HT-29 (cell line): ENCODE measurements around the gene DAAM1. TPM values are rescaled to one million over a fixed set of nuclear protein-coding genes. Genes with fewer than 3 reads are reported as not detected.
A peak's percentile ranks its signal among the peaks of the same experiment; 100 is the strongest.

Experiments
- DNase-seq: peaks from one replicate; pipeline ENCODE4 v3.0.0-alpha.2; 2015; ENCODE audit warnings: low spot score
- total RNA-seq: library from RNA; depleted of rRNA; stranded (reverse); fragments of >200 nt; shearing (Covaris generic); gene quantifications from 2 replicates; pipeline ENCODE4 v1.2.3, GENCODE V29; 2014

Gene DAAM1
- total RNA-seq, 1 experiment from 2014 or later: 2.6 TPM

DNA sequence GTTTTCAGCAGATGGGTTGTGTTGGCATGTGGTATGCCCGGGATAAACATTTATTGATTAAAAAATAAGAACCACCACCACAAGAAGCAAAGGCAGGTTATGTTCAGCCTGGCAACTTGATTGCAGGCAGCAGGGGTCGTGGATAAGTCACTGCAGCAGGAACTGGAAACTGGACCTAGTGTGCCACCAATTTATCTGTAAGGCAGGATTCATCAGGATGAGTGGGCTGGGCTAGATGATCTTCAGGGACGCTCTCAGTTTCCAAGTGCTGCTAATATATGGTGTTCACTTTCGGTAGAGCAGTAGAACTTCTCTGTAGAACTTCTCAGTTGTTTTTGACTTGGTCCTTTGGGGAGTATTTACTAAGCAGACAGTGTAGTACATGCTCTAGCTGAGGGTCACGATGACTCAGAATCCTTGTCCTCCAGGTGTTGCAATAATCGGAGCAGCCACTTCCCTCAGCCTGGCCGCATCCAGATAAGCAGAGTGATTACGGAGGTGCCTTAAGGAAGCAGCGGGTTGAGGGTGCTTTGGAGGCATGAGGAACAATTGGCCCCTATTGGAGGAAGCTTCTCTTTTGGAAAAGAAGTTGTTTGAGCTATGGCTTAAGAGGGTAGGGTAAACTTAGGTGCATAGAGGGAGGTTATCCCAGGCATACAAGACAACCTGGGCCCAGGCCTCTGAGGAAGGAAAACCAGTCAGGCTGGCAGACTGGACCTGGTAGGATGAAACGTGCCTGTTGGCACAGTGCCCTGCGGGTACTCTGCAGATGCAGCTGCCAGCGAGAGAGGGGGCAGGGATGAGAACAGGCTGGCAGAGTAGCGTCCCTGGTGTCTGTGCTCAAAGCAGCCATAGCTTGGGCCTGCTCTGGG is 172.7 kb downstream of the DAAM1 start:
- peak; percentile 85 for DNase-seq

DNA sequence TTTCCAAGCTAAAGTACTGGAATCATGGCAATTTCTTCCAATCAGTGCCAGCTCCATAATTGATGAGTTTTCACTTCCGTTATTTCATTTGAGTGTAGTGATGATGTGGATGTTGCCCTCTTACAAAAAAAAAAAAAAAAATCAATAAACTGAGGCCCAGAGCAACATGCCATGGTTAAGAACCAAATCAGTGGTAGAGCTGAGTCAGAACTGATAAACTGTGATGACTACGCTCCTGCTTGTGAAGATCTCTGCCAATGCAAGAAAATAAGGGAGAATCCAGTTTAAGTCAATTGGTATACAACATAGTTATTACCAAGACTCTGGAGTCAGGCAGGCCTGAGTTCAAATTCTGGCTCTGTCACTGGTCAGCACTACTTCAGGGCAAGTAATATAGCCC is 174.0 kb downstream of the DAAM1 start:
- no peak for DNase-seq

DNA sequence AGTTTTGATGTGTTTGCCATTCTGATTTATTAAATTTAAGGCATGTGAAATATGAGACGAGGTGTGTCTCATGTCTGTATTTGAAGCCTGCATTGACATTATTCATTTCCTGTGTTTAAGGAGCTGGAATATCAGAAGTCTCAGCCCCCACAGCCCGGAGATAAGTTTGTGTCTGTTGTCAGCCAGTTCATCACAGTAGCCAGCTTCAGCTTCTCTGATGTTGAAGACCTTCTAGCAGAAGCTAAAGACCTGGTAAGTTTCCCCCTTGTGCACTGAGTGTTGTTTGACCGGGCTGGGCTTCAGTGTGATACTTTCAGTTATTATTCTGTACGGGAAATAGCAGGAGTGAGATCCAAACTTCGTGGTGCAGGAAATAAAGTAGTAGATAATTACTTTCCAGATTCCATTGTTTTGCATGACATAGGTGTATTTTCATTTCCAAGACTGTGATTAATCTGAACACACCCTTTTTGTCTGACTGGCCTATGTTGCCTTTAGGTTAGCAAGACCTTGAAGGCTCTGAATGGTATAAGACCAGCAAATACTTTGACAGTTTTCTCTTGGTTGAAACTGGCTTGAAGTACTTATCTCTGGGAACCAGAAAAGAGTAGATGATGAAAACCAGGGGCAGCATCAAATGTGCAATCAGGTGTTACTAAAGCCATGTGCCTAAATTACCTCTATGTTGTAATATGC is 175.2 kb downstream of the DAAM1 start:
- no peak for DNase-seq

DNA sequence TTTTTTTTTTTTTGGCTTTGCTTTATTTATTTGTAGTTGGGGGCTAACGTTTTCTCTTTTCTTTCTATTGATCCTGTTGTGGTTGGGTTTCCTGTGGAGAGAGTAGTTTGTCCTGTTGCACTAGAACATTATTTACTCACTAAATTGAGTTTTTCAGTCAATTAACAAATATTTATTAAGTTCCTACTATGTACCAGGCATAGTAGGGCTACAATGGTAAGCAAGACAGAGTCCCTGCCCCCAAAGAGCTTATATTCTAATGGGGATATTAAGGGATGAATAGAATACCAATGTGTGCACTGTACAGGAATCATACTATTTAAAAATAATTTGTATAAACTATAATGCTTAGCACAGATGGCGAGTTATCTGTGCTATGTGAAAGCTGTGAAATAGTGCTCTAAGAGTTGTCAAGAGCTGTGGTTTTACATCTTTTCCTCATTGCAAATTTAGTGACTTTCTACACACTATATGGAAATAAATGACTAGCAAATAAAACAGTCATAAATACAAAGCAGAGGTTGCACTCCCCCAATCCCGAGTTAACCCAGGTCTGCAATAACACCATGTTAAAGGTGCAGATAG is 181.8 kb downstream of the DAAM1 start:
- DNase-seq: no peak

DNA sequence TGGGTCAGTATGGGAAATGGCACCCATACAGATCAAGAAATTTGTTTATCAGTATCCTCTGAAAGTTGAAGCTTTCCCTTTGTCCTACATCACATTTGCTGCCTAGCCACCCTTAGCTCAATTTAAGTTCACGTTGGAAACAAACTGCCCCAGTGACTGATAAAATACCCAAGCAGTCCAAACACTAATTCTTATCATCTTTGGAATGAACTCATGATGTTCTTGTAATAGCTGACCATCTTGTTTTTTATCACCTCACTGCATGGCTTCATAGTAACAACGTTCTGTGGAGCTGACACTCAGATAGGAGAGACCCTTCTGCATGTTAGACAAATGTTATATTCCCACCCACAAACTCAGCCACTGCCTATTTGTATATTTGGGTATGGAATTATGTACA is 183.3 kb downstream of the DAAM1 start:
- no peak for DNase-seq

DNA sequence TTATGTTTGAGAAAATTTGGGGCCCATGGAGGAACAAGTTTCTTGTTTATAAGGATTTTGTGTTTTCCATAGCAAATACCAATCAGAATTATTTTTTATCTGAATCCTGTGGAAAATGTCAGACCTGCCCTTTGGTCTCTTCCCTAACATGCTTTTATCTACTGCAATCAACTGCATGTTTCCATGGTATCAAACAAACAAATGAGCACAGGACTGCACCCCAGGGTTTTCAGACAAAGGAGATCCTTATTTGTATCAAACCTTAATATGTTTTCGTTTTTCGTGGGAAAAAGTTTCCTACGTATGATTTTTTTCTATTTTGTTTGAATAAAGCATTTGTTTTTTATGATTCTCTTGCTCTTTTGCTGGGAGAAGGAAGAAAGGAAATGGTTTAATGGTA is 185.6 kb downstream of the DAAM1 start:
- DNase-seq: peak; percentile 47

DNA sequence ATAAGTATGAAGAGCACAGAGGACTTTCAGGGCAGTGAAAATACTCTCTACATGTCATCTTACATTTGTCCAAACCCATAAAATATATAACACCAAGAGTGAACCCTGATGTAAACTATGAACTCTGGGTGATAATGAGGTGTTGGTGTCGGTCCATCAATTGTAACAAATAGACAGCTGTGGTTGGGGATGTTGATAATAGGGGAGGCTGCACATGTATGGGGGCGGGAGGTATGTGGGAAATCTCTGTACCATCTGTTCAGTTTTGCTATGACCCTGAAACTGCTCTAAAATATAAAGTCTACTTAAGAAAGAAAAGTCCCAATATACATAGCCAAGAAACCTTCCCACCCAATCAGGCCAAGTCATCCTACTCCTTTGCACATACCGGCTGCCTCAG is 188.2 kb downstream of the DAAM1 start:
- no peak for DNase-seq

DNA sequence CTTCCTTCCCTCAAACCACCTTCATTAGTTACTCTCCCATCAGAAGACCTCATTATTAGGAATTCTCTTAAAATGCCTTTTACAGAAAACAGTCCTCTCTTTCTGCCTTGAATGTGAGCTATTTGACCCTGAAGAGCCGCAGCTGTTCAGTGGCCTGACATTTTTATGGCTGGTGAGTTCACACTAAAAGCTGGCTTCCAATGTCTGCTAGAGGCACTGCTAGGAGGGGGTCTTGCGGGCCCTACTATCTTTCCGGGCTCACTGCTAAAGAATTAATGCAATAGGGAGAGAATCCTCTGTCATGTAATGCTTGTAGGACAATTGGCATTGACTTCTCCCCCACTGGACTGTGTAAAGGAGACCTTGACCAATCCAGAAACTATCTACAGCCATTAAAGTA is 189.0 kb downstream of the DAAM1 start:
- no peak for DNase-seq

DNA sequence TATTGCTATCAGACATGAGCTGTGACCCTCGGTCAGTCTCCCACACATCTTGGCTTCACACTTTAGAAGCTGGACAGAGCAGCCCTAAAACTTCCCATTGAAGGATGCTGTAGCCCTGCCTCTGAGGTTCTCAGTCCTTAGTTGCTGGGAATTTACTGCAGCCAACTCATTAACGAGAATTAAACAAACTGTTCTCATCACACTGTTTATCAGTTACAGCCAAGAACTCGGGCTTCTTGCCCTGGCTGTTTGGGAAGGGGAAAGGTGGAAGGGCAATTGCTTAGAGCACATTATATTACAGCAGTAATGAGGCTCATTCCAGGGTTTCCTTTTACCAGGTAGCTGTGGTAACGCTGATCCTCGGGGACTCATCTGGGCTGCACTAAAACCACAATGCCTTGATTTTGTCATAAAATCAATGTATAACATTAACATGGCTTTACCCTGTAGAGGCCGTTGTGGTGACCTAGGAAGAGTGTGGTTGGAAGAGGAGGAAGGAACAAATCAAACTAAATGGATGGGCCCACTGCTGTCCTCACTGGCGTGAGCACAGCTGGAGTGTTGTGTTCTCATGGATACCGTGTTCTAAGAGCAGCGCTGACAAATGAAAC is 189.6 kb downstream of the DAAM1 start:
- no peak for DNase-seq

DNA sequence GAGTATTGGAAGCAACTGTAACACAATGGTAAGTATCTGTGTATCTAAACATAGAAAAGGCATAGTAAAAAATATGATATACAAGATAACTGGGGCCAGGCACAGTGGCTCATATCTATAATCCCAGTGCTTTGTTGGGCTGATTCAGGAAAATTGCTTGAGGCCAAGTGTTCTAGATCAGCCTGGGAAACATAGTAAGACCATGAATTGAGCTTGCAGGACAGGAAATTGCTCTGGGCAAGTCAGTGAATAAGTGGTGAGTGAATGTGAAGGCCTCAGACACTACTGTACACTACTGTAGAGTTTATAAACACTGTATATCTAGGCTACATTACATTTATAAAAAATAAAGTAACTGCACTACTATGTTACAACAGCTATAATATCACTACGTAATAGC is 201.5 kb downstream of the DAAM1 start:
- no peak for DNase-seq

DNA sequence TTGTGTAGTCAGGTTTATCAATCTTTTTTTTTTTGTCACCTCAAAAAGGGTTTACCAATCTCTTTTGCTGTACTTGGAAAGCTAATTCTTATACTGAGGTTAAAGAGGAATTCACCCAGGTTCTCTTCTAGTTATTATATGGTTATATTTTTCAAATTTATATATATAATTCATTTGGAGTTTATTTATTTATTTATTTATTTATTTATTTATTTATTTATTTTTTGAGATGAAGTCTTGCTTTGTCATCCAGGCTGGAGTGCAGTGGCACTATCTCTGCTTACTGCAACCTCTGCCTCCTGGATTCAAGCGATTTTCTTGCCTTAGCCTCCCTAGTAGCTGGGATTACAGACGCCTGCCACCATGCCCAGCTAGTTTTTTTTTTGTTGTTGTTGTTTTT is 202.9 kb downstream of the DAAM1 start:
- no peak for DNase-seq

DNA sequence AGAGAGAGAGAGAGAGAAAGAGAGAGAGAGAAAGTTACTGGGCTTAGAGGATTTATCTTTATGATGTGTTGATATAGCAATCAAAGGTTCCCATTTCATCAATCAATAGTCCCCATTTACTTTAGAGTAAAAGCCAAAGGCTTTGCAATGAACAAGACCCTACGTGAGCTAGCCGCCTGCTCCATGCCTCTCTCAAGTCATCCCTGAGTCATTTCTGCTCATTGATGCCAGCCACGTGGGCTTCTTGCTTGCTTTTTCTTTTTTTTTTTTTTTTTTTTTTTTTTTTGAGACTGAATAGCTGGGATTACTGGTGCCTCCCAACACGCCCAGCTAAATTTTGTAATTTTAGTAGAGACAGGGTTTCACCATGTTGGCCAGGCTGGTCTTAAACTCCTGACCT is 205.8 kb downstream of the DAAM1 start:
- no peak for DNase-seq

DNA sequence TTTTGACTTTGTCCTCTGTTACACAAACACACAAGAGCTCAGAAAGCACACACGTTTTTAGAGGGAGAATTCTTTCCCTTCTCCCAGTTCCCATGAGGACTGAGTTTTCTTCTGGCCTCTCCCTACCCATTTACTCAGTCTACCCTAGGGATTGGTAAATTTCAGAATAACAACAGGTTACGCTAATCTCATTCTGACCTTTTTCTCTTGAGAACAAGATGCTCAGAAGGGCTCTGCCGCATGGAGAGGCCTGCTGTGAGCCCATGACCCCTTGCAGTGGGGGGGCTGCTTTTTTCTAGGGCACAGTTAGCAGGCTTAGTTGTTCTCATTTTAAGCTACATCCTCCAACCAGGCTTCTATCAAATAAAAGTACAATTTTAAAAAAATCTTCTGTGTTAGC is 207.2 kb downstream of the DAAM1 start:
- no peak for DNase-seq

DNA sequence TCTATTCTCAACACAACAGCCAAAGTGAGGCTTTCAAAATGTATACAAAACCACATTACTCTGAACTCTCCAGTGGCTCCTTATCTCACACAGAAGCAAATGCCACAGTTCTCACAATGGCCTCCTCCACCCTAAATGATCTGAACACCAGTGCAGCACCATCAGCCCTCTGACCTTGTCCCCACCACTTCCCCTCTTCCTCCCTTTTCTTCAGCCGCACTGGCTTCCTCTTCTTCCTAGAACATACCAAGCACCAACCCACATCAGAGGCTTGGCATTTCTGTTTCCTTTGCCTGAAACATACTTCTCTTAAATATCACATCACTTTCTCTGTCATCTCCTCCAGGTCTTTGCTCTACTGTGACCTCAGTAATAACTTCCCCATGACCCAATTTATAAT is 210.4 kb downstream of the DAAM1 start:
- DNase-seq: no peak

DNA sequence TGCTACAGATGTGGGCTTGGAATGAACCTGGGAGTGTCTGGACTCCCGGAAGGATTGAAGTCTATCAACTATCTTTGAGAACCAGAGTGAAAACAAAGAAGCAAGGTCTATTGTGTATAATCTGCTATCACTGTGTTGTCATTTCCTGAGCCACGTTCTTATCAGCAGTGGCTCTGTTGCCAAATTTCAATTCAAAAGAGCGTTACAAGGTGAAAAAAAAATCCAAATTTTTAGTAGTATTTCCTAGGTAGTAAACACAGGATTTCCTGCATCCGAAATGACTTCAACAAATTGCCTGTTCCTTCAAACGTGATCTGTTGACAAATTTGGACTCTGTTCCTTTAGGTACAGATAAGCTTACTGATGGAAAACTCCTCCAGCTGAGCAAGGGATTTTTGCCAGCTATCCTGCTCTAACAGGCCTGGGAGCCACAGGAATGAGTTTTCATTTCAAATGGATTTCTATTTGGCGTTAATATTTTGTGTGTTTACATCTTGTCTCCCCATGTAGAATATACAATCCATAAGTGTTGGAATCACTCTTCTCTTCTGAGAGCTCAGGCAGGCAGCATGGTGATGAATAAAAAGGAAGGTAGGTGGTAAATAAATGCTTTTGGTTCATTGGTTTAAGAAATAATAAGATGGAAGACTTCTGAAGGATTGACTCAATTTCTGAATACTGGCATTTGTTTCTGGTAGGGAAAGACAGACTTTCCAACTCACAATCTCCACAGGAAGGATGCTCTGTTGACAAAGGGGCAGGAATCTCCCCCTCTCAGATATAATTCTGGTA is 218.2 kb downstream of the DAAM1 start:
- DNase-seq: no peak

DNA sequence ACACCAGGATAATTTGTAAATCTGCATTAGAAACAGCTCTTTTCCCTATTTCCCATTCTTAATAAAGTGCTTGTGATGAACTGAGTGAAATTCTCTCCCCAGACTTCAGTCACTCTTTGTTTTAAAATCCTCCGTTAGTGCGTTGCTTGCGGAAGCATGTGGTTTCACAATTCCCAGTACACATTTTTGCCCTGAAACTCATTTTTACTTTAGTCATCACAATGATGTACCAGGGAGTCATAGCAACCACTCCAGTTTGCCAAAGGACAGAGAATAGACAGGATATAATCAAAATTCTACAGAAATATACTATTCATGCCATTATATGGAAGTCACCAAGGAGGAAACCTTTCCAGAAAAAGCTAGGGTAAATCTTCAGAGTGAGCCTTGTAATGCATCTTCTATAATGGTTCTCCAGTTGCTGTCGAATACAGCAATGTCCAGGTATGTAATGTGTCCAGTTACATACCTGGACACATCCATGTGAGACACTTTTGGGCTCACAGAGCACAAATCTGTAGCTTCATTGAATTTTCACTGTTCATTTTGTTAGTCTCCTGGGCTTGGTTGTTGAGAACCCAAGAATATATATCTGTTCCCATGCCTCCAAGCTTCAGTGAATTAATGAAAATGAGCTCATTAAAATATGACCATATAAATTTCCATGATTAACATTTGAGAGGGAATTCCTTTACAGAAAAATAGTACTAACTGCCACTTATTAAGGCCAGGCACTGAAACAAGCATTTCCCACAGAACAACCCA is 219.0 kb downstream of the DAAM1 start:
- no peak for DNase-seq

DNA sequence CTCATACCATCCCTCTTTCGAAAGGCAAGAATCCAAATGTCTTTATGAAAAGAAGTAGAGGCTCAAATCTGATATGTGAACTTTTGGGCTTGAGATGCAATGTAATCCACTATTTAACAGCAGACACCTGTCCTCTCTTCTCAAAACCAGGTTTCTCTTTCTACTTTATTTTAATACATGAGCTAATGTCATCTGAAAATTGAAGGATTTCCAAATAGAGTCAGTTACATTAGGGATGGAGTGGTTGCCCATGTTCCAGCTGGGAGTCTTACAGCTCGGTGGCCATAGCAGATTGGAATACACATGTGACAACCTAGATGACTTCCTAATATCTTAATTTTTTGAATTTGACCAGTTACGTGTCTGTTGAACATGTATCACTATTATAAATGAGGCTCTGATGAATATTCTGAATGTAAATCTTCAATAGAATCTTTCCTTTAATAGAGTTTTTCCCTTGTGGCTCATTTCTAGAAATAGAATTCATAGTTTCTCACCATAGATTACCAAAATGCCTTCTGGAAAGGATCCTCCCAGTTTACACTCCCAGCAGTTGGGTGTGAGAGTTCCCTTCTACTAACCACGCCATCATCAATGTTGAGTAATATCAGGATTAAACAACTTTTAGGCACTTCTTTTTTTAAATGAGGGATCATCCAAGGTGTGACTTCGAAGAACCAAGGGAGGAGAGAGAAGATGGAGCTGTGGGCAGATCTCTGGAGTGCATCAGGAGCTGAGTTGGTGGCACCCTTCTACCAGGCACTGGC is 227.6 kb downstream of the DAAM1 start:
- no peak for DNase-seq

DNA sequence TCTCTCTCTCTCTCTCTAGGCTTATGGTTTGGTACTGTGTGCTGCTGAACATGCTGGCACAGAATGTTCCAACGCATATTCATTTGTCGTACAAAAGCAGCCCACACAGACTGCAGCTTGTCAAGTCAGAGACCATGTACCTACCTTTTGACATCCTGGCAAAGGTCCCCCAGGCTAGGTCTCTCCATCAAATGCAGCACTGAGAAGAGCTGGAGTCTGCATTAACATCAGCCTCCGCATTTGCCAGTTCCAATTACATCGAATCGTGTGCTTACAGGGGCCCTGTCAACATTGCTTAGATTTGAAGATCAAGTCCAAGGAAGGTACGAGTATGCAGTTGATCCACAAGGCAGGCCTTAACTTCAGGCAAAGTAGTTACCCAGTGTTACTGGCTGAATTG is 228.8 kb downstream of the DAAM1 start:
- DNase-seq: no peak

DNA sequence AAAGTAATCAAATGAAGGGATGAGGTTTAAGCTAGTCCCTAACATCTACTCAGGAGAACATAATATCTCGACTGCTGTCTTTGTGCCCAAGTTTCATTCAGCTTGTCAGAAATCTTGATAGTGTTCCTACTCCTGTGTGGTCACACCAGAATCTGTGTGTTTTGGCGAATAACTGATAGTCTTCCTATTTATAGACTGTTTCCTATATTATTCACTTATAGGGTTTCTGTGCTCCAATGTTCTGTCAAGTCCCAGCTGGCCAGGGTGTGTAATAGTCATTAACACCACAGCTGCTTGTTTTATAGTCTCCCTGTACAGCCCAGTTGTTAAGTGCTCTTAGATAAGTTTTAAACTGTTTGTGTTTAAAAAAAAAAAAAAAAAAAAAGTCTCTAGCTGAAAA is 230.8 kb downstream of the DAAM1 start:
- no peak for DNase-seq
